Astrocyte (in vitro differentiated cells and primary cell): Measurements from ENCODE around the gene AZIN2.

ENCODE experiments used
- EZH2 ChIP-seq: IDR thresholded peaks from 2 replicates; pipeline ENCODE4 v1.6.1; 2012; ENCODE audit warnings: mild to moderate bottlenecking, low read length, inconsistent platforms; ENCODE audit not compliant: insufficient read depth
- TF ChIP-seq, protein P1 (sequence below): IDR thresholded peaks from 2 replicates; pipeline ENCODE4 v1.5.1; 2011; ENCODE audit warnings: low read depth, mild to moderate bottlenecking, inconsistent platforms, low read length, moderate library complexity; ENCODE audit not compliant: insufficient read depth

DNA sequence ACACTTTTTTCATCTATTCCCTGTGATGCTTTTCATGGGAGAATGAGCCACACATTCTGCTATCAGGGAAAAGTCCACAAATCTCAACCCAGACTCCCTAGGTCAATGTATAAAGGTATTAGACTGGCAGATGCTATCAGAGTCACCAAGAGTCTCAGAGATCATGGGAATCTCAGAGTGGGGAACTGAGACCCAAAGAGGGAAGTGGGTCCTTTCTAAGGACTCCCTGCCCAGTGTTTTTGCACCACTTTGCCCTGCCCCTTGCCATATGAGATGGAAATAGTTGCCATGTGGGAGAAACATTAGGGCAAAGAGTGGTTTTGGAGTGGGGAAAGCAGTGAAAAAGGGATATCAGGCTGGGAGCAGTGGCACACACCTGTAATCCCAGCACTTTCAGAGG, 19.1 kb upstream of the AZIN2 start:
- TF ChIP-seq EZH2 = no peak
- TF ChIP-seq, protein P1, sequence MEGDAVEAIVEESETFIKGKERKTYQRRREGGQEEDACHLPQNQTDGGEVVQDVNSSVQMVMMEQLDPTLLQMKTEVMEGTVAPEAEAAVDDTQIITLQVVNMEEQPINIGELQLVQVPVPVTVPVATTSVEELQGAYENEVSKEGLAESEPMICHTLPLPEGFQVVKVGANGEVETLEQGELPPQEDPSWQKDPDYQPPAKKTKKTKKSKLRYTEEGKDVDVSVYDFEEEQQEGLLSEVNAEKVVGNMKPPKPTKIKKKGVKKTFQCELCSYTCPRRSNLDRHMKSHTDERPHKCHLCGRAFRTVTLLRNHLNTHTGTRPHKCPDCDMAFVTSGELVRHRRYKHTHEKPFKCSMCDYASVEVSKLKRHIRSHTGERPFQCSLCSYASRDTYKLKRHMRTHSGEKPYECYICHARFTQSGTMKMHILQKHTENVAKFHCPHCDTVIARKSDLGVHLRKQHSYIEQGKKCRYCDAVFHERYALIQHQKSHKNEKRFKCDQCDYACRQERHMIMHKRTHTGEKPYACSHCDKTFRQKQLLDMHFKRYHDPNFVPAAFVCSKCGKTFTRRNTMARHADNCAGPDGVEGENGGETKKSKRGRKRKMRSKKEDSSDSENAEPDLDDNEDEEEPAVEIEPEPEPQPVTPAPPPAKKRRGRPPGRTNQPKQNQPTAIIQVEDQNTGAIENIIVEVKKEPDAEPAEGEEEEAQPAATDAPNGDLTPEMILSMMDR = no peak
